ENCODE results near the gene BLOC1S4. TPM values are rescaled to one million over a fixed set of nuclear protein-coding genes. Genes with fewer than 3 reads are reported as not detected.

The BLOC1S4 gene
- total and polyA plus RNA-seq, 4 donors, result 4.9 to 7.7 (median 5.4) TPM

GRCh38 chr4:6692806-6693205 is 23.2 kb upstream of the BLOC1S4 start:
- Histone ChIP-seq H3K9ac (ENCODE audit: low read depth in 1 of 2, low read length in 2 of 2) (no peak overlapping the region), H3K4me3 (ENCODE audit: low read depth in 1 of 3, low read length in 3 of 3) (no peak overlapping the region), H3K27ac (ENCODE audit: low read depth in 1 of 2, low read length in 2 of 2) (no peak overlapping the region), H3K4me1 (ENCODE audit: control insufficient read depth in 4 of 4, insufficient read depth in 4 of 4, low read length in 3 of 4) (peaks cover 17 to 41% (median 30%) of the 10 kb centered on the region in 4 donors), H3K27me3 (ENCODE audit: control insufficient read depth in 4 of 4, insufficient read depth in 4 of 4, low read length in 3 of 4) (no peaks in the 10 kb centered on the region), H3K36me3 (ENCODE audit: control insufficient read depth in 4 of 4, insufficient read depth in 3 of 4, low read depth in 1 of 4, low read length in 3 of 4) (no peaks in the 10 kb centered on the region), H3K9me3 (ENCODE audit: control insufficient read depth in 4 of 4, low read length in 3 of 4) (no peaks in the 10 kb centered on the region)
- no peak for TF ChIP-seq CTCF (IDR thresholded peaks at IDR 0.05; ENCODE audit: low read depth, low read length, missing input control)
- 81% methylated on average over 3 of the region's 3 CpGs for WGBS
- DNase-seq (ENCODE audit: low spot score), result no peak

GRCh38 chr4:6693231-6694176 is 22.5 kb upstream of the BLOC1S4 start, which contains the start of gene S100P:
S100P (plus strand) TSS chr4:6693878; CDS start chr4:6693933, 55 bp downstream.
- Histone ChIP-seq H3K9me3 (ENCODE audit: control insufficient read depth in 4 of 4, low read length in 3 of 4) (no peaks in the 10 kb centered on the region), H3K4me3 (ENCODE audit: low read depth in 1 of 3, low read length in 3 of 3) (no peak within 1 kb of the TSS), H3K27ac (ENCODE audit: low read depth in 1 of 2, low read length in 2 of 2) (peak within 1 kb of the TSS; percentile 43 to 50), H3K9ac (ENCODE audit: low read depth in 1 of 2, low read length in 2 of 2) (no peak within 1 kb of the TSS), H3K27me3 (ENCODE audit: control insufficient read depth in 4 of 4, insufficient read depth in 4 of 4, low read length in 3 of 4) (no peaks in the 10 kb centered on the region), H3K36me3 (ENCODE audit: control insufficient read depth in 4 of 4, insufficient read depth in 3 of 4, low read depth in 1 of 4, low read length in 3 of 4) (no peaks in the 10 kb centered on the region), H3K4me1 (ENCODE audit: control insufficient read depth in 4 of 4, insufficient read depth in 4 of 4, low read length in 3 of 4) (peaks cover 14 to 35% (median 26%) of the 10 kb centered on the region in 4 donors)
- no peak for DNase-seq (ENCODE audit: low spot score)
- TF ChIP-seq MAX (IDR thresholded peaks at IDR 0.05) (no peak), FOXA1 (IDR thresholded peaks at IDR 0.05) (no peak), REST (IDR thresholded peaks at IDR 0.05) (no peak), RXRA (IDR thresholded peaks at IDR 0.05) (no peak), EGR1 (IDR thresholded peaks at IDR 0.05; ENCODE audit: low read depth in 2 of 2) (no peak), FOXA2 (IDR thresholded peaks at IDR 0.05) (no peak), HNF4A (conservative IDR thresholded peaks at IDR 0.05) (no peak), YY1 (IDR thresholded peaks at IDR 0.05) (no peak)
- TF ChIP-seq, protein P1, sequence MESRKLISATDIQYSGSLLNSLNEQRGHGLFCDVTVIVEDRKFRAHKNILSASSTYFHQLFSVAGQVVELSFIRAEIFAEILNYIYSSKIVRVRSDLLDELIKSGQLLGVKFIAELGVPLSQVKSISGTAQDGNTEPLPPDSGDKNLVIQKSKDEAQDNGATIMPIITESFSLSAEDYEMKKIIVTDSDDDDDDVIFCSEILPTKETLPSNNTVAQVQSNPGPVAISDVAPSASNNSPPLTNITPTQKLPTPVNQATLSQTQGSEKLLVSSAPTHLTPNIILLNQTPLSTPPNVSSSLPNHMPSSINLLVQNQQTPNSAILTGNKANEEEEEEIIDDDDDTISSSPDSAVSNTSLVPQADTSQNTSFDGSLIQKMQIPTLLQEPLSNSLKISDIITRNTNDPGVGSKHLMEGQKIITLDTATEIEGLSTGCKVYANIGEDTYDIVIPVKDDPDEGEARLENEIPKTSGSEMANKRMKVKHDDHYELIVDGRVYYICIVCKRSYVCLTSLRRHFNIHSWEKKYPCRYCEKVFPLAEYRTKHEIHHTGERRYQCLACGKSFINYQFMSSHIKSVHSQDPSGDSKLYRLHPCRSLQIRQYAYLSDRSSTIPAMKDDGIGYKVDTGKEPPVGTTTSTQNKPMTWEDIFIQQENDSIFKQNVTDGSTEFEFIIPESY (IDR thresholded peaks at IDR 0.05), result no peak
- WGBS, result 87% methylated on average over 29 of the region's 29 CpGs
